Activated gamma-delta T cell treated with Interleukin-2 at 50 U/mL for 16 hours (primary cell): Measurements from ENCODE around the gene NFATC2.

Experiments
- DNase-seq: peaks from one replicate; pipeline ENCODE4 v3.0.0-alpha.2; 2020

Gene NFATC2

DNA sequence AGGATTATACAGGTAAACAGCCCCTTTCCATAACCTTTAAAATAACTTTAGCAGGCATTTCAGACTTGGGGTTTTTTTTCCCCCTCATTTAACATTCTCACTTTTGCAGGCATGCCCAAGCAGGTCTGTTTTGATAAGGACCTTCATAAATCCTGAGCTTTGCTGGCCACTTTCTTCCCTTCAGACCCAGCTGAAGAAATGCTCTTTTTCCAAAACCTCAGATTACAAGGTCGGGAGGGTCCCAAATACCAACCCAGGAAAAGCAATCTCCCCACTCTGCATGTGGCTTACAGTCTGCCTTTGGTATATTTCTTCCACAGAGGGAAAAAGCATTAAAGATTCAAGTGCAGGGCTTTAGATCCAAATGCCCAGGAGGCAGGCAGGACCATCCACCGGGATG lies 6.8 kb downstream of the NFATC2 start:
- DNase-seq, result no peak

DNA sequence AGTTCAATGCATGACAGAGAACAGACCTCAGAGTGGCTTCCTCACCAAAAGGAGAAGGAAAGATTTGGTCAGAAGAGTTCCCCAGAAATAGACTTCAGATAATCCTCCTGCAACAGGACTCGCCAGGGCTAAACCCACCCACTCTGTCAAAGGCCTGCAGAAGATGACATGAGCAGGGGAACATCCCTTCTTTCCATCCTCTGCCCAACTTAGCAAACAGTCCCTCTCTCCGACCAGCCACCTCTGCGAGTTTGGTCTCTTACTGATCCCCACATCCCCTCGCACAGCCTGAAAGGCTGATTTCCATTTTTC lies 7.5 kb downstream of the NFATC2 start:
- DNase-seq, result no peak

DNA sequence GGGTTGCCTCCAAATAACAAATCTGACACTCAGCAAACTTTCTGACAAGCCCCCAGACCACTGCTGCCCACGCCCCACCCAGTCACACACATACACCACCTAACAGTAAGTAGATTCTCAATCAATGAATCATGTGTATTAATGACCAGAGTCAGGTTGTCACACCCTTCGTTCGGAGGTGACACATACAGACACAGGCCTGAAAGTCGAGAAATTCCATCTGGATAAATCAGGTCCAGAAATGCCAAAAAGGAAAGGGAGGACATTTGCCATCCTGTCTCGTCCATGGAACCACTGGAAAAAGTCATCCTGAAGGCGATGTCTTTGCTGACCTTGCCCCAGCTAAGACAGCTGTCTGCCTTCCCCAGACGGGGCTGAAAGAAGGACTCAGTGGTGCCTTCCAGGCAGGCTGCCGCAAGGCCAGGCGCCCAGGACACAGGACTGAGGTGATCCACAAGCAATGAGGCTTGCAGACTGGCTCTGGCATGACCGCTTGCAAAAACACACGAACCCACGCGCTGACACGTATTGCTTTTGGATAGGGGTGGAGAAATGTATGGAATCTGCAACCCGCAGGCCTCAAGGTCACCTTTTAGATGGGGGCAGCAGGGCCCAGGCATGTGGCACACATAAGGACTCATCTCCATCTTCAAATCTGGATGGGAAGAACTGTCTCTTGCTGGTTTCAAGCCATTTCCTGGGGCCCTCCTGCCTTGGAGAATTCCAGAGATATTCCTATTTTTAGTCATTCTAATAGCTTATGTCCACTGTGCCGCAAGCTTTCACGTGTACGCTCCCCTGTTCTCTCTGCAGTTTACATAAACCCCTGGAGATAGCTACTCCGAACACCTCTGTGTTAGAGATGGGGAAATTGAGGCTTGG lies 9.0 kb downstream of the NFATC2 start:
- no peak for DNase-seq

DNA sequence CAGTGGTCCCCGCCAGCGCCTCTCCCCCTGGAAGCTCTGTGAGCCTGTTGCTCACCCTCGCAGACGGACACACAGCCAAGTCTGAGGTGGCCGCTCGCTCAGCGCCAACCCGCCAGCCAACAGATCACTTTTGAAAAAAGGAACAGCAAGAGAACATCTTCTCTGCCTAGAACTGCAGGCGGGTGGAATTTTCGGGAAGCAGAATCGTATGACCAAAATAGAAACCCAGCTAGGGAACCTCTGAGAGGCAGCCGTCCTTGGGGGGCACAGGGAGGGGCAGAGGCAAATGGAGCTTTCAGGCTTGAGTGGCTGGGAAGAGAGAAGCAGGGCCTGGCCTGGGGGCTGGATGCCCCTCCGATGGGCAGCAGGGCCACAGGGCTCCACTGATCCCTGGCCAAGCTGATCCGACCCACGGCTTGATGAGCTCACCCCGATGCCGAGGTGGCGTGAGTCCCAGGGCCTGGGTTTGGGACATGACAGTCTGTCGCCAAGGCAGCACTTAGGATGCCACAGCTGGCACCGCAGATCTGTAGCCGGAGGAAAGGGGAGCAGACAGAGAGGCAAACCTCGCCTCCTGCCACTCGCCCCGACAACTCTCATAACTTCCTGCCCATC lies 9.8 kb downstream of the NFATC2 start:
- peak; percentile 28 for DNase-seq

DNA sequence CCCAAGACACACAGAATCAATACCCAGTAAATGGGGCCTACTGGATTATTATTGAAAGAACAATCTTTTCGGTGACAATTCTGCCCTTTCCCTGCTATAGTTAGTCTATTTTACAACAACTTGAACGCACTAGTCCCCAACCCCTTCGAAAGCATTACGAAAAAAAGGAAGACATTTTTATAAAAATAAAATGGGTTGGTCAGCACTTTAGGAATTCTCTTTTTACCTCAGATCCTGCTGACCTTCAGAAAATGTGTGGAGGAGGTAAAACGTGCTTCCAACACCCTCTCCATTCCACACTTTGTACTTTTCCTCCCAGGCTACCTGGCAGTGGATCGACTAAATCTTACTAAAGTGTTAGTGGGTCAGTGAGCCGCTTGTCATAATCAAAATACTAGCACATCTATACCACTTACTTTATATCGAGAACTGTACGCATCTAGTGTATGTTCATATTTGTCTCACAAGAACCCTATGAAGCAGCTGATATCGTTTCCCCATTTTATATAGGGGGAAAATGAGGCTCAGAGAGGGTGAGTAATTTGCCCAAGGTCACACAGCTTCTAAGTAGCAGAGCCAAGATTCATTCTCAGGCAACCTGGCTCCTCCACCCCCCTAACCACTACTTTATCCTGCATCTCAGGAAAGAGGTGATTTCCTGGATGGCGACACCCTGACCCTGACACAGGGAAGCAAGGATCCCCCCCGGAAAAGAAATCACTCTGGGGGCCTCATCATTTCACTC lies 10.6 kb downstream of the NFATC2 start:
- no peak for DNase-seq

DNA sequence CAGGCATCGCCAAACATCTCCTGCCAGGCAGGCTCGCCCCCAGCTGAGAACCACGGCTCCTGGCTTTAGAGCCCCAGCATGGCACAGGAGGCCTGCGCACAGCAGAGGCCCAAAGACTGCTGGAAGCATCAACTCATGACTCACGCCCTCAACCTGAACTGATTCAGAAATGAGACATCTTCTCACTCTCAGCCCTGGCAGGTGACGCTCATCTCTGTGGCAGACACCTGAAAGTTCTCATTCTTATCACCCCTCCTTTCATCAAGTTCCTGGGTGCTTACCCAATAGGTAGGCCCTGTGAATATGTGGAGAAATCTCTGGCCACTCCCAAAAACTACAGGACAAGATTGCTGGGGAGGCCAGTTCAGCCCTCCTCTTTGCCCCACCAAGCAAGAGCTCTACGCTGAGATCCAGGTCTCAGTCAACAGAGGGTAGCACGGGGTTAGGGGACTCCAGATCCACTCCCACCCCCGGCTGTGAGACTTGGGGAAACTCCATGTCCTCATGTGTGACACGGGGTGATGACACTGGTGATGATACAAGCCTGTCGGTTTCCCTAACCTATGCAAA lies 11.3 kb downstream of the NFATC2 start:
- peak; percentile 54 for DNase-seq

DNA sequence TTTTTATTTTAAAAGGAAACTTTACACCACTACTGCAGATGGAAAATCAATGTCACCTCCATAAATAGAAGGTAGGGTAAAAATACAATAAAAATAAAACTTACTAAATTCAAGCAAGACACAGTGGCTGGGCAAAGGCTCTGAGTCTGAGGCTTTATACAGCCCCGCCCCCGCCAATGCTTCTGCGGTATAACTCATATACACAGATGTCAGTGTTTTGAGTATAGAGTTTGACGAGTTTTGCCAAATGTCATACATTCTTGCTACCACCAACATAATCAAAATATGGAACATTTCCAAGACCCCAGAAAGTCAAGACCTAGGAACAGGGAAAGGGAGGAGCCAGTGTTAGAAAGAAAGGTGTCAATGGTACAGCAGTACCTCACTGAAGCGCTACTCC lies 12.8 kb downstream of the NFATC2 start:
- peak; percentile 52 for DNase-seq

DNA sequence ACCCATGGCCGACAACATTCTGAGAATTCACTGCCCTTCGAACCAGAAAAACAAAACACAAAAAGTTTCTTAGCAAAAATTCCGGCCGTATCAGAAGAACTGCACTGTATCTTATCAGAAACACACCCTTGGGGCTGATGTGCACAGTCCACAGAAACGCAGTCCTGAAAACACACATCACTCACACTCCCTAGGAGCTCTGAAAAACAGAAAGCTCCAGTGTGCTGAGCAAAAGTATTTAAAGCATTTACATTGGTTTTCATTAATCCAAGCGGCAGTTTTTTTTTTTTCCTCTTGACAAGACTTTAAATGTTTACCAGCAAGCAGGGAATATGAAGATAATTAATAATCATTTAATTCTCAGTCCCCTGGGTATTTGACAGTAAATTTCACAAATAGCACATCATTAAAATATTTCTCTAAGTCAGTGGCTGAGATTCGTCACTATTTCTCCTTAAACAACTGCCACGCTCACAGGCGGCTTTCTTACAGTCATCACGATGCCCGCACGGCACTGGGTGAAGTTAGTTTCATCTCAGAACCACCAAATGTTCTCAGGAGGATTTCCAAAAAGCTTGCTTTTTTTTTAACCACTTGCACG lies 13.3 kb downstream of the NFATC2 start:
- DNase-seq, result no peak

DNA sequence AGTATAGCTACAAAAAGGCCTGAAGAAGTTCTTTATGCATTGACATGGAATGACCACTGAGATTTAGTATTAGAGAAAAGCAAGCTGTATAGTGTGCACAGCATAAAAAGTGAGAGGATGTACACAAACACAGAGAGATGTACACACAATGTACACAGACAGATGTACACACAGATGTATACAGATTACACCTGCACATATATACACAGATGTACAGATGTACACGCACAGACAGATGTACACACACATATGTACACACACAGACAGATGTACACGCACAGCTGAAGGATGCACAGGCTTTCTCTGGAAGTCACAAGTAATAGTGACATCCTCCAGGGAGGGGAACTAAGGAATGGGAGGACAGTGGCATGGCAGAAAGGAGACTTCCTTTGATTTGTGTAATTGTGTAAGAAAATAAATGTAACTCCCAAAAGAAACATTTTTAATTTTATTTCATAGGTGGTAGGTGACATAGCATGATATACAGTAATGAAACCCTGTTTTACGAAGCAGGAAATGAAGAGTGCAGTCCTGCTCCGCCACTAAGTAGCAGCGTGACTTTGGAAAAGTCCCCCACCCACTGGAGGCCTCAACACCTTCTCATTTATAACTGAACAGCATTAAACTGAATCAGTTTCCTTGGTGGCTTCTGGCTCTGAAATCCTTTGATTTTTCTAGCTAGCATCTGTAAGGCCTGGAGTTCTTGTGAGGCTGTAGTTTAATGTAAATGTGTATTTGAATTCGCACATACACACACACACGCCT lies 14.1 kb downstream of the NFATC2 start:
- DNase-seq, result peak; percentile 25

DNA sequence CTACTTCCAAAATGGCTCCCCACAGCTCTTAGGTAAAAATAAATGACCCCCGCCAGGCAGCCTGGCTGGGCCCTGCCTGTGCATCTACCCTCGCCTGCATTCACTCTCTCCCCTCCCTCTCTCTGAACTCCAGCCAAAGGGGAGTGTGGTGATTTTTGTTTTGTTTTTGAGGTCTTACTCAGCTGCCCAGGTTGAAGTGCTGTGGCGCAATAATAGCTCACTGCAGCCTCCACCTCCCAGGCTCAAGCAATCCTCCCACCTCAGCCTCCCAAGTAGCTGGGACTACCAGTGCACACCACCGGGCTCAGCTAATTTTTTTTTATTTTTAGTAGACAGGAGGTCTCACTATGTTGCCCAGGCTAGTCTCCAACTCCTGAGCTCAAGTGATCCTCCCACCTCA lies 15.8 kb downstream of the NFATC2 start:
- DNase-seq, result no peak

DNA sequence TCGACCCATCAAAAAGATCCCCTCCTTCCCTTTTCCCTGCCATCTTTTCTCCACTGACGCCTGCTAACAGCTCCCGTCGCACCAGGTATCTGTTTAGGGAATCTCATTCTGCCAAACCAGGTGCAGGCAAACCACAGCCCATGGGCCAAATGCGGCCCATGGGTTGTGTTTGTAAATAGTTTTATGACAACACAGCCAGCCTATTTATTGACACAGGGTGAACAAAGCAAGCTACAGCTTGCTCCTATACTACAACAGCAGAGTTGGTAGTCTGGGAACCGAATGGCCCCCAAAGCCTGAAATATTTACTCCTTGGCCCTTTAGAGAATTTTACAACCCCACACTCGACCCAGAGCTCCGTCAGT lies 16.4 kb downstream of the NFATC2 start:
- DNase-seq, result no peak

DNA sequence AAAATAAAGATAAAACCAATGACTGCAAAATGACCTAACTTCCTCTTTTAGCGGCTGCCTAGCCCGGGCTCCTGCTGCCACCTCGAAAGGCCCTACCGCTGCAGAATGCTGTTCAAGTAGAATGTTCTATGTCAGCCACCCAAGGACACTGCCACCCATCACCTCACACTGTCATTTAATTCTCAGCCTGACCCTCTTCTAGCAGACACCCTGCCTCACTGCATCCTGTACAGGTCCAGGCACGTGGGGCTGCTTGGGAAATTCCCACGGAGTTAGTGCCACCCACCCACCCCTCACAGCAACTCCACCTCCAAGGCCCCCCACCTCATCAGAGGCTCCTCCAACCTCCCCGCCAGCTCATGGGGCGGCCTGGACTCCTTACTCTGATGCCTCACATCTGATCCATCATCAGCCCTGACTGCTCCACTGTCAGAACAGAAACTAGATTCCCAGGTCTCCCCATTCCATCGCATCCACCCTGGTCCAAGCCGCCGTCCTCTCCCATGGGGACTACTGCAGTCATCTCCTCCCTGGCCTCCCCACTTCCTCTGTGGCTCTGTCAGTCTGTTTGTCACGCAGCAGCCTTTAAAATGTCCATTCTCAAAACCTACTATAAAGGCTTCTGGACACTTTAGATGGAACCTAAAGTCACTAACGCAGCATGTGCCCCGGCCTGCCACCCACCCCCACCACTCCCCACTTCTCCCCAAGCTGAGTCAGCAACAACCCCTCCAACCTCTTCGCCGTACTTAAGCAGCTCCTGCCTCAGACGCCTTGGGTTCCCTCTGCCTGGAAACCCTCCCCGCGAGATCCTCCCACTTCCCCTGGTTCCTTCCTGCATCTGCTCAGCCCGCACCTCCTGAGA lies 17.0 kb downstream of the NFATC2 start:
- peak; percentile 29 for DNase-seq

DNA sequence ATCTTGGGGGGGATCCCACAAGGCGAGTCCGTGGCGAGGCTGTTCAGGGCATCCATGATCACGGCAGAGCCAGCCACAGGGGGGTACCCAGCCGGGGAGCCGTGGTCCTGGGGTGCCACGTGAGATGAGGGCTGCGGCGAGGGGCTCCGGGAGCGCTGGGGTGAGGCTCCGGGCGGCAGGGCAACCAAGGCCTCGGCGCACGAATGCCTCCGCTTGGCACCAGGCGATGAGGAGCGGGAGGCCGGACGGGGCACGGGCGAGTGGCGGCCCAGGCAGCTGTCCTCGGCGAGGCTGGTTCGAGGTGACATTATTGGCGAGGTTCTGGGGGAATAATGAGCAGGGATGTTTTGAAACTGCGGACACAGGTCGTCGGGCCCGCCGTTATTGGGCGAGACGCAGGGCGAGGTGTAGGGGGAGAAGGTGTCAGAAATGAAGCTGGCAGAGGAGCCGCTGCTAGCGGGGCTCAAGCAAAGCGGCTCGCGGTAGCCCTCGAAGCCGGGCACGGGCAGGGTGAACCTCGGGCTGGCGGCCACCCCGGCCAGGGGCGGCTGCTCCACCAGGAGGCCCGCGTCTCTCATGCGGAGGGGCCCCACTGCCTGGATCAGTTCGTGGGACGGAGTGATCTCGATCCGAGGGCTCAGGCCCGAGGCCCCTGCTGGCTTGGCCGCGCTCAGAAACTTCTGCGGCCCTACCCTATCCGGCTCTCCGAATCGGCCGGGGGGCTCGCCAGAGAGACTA lies 19.1 kb downstream of the NFATC2 start:
- DNase-seq, result no peak

DNA sequence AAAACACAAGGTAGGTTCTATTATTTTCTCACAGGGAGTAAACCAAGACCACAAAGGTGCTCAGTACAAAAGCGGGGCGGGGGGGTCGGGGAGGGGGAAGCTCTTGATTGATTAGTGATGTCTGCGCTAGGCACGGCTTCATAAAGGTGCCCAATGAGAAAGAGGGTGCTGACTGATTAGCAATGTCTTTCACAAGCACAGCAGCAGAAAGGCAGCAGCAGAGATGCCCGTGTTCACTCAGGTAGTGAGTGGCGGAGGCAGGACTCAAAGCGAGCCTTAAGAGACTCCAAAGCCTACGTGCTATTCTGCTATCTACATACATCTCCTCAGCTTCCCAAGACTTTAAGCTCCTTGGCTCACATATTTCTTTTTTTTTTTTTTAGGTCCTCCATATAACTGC lies 20.3 kb downstream of the NFATC2 start:
- DNase-seq, result no peak

DNA sequence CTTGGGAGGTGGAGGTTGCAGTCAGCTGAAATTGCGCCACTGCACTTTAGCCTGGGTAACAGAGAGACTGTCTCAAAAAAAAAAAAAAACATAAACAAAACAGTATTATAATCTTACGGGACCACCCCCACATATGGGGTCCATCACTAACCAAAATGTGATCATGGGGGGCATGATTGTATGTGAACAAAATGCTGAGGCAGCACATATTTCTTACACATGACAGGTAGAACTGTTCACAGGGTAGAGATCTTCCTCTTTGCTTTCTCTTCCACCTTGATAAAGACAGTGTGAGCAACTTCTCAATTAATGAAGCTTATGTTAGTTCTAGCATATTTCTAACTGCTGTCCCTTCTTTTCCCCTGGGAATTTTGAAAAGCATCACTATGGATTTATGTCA lies 24.7 kb downstream of the NFATC2 start:
- no peak for DNase-seq

DNA sequence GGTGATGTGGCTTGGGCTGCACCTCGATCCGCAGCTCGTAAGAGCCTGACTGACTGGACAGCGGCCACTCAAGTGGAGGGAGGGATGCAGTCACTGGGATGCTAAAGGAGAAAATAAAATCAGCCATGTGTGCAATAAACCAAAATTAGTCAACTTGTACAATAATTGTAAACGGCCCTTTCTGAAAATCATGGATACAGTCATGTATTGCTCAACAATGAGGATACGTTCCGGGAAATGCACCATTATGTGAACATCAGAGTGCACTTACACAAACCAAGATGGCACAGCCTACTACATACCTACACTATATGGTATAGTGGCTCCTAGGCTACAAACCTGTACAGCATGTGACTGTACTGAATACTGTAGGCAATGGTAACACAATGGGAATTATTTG lies 25.7 kb downstream of the NFATC2 start:
- no peak for DNase-seq

DNA sequence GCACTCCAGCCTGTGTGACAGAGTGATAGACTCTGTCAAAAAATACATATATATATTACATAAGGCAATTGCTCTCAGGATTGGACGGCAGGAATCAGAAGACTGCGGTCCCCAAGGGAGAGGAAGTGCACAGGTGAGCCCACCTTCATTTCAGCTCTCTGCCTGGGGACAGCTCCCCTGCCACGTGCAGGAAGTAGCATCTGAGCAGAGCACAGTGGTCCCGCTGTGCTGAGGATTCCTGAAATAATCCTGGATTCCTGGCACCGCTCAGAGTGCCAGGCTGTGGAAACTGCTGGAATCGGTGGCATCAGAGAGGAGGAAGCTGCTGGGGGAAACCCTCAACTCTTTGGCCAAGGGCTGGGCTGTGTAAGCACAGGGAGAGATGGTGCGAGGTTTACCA lies 27.7 kb downstream of the NFATC2 start:
- DNase-seq, result no peak

DNA sequence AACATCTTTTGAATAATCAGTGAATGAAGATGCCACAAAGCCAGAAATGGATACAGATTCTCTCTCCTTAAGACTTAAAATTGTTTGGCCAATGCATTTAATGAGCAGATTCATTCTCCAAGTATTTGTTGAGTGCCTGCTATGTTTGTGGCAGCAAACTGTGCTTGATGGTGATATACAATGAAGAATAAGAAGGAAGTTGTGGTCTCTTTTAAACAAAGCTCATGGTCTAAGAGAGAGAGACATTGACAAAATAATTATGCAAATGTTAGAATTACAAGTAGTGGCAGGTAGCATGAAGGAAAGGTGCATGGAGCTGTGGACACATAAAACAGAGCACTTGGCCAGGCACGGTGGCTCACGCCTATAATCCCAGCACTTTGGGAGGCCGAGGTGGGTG lies 28.3 kb downstream of the NFATC2 start:
- DNase-seq, result no peak

DNA sequence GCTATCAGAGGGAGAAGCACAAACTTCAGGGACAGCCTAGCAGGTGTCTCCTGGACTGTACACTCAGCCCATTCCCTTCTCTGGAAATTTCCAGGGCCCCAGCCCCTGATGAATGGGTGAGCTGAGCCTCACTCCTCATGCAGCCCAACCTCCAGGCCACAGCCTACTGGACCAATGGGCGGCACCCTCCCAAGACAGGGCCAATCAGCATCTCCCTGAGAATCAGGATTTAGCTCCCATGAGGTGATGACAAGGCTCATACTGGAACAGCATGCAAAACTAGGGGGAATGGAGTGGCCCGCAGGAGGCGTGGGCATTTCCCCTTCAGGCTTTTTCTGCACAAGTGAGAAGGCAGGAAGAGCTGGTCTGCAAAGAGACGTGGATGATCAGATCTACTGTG lies 29.0 kb downstream of the NFATC2 start:
- DNase-seq, result no peak

DNA sequence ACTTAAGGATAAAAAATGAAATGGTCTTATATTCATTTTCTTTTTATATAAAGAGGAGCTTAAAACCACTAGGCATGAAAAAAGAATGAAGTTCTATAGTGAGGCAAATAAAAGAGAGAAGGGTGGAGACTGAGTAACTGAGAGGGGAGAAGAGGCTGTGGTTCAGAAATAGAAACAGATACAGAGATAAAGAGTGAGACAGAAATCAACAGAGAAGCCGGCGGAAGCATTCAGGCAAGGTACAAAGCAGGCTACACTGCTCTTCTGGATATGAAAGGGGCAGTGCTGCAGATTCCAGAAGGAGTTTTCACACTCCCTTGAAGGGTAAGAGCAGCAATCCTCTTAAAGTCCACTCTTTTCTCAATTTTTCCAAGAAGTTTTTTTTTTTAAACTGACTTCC lies 29.9 kb downstream of the NFATC2 start:
- no peak for DNase-seq
